ENCODE measurements around the gene NBPF12.
"Not testable (repeated sequence)": the region's sequence is repeated elsewhere in the genome, so short reads cannot be mapped to it uniquely, and the experiment has no call there.

NBPF12 gene

GRCh38 chr1:146972681-146973080, 34.6 kb downstream of the NBPF12 start:
- DNase-seq (ENCODE audit: low read depth, low spot score), result not testable (repeated sequence)

DNA sequence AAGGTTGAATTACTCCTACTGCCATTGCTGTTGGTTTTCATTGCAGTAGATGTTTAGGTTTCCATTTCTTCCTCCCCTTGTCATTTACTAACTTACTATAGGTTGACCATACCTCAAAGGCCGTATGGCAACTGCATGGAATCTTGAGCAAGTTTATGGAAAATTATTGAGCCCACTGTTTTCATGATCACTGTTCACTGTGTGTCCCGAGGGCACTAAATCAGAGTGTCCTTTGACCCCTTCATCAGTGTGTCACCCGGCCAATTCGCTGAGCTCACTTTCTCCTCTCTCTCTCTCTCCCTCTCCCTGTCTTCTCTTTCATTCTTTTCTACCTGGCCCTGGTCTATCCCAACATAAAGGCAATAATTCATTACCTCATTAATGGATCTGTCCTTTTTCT, 47.7 kb downstream of the NBPF12 start:
- not testable (repeated sequence) for DNase-seq (ENCODE audit: low read depth, low spot score)

DNA sequence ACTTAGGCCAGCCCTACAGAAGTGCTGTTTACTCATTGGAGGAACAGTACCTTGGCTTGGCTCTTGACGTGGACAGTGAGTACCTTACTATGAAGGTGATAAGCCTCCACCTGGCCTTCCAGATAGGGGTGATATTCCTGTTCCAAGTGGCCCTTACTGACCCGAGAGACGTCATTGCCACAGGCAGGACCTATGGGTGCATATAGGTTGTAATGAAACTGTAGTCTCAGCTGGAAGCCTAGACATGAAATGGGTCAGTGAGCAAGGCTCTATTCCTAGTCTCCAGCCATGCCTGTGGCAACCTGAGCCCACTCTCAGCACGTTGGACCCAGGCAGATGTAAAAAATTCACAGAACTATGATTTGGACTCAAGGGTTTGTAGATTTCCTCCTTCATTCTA, 48.3 kb downstream of the NBPF12 start:
- DNase-seq (ENCODE audit: low read depth, low spot score), result not testable (repeated sequence)

DNA sequence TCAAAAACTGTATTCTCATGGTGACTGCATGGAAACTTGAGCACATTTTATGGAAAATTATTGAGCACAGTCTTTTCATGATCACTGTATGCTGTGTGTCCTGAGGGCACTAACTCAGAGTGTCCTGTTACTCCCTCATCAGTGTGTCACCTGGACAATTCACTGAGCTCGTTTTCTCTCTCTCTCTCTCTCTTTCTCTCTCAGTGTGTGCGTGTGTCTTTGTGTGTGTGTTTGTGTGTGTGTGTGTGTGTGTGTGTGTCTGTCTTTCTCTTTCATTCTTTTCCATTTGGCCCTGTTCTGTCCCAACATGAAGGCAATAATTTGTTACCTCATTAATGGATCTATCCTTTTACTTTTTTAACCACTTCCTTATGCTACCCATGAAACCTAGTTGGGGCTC, 49.4 kb downstream of the NBPF12 start:
- not testable (repeated sequence) for DNase-seq (ENCODE audit: low read depth, low spot score)

- DNase-seq (ENCODE audit: low read depth, low spot score), result not testable (repeated sequence)
These were observed 51.3 kb downstream of the NBPF12 start for GRCh38 chr1:146989455-146989854.

- not testable (repeated sequence) for DNase-seq (ENCODE audit: low read depth, low spot score)
These were observed 70.4 kb downstream of the NBPF12 start for GRCh38 chr1:147008495-147008894.

- DNase-seq (ENCODE audit: low read depth, low spot score), result not testable (repeated sequence)
These were observed 88.9 kb downstream of the NBPF12 start for GRCh38 chr1:147026975-147027374.

- not testable (repeated sequence) for DNase-seq (ENCODE audit: low read depth, low spot score)
These were observed 92.0 kb downstream of the NBPF12 start for GRCh38 chr1:147030066-147030653.

- DNase-seq (ENCODE audit: low read depth, low spot score), result no peak
These were observed 101.8 kb downstream of the NBPF12 start for GRCh38 chr1:147039916-147040315.

DNA sequence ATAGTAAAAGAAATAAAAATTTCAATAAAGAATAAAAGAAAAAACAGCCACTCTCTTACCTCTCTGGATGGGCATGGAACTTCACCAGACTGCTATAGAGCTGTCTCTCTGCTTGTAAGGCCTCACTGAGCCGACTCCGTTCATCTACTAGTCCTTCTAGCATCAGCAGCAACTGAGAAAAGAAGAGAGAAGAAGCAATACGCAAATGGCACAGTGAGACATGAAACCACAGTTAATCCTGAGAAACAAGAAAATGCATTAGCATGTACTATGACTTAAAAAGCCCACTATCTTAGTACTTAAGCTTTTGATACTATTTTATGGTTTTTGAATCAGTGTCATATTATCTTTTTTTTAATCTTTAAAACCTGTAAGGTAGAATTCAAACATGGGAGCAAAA, 104.8 kb downstream of the NBPF12 start:
- not testable (repeated sequence) for DNase-seq (ENCODE audit: low read depth, low spot score)

- not testable (repeated sequence) for DNase-seq (ENCODE audit: low read depth, low spot score)
These were observed 106.4 kb downstream of the NBPF12 start for GRCh38 chr1:147044511-147044910.
